ENCODE data around the gene RGS7.
"Not testable (repeated sequence)": the region's sequence is repeated elsewhere in the genome, so short reads cannot be mapped to it uniquely, and the experiment has no call there.

Gene RGS7

GRCh38 chr1:240980342-240980741 lies 376.7 kb downstream of the RGS7 start:
- Mint-ChIP-seq H3K4me3 (no peak overlapping the region), H3K9me3 (peaks cover 4 to 10% of the 10 kb centered on the region in 2 donors), H3K27me3 (no peaks in the 10 kb centered on the region), H3K36me3 (ENCODE audit: insufficient read depth) (no peaks in the 10 kb centered on the region), H3K4me1 (ENCODE audit: low read depth in 2 of 2) (no peaks in the 10 kb centered on the region), H3K27ac (no peak overlapping the region)
- DNase-seq: no peak
- ATAC-seq (replicated peaks): no peak

GRCh38 chr1:240976685-240977084 lies 380.3 kb downstream of the RGS7 start:
- peaks cover 0 to 6% of the 10 kb centered on the region in 2 donors for H3K9me3 Mint-ChIP-seq
- ATAC-seq (replicated peaks): no peak
- no peak for DNase-seq
- no peak overlapping the region for H3K4me3 Mint-ChIP-seq
- no peaks in the 10 kb centered on the region for H3K27me3 Mint-ChIP-seq
- no peaks in the 10 kb centered on the region for H3K36me3 Mint-ChIP-seq (ENCODE audit: insufficient read depth)
- H3K27ac Mint-ChIP-seq: no peak overlapping the region
- no peaks in the 10 kb centered on the region for H3K4me1 Mint-ChIP-seq (ENCODE audit: low read depth in 2 of 2)

DNA sequence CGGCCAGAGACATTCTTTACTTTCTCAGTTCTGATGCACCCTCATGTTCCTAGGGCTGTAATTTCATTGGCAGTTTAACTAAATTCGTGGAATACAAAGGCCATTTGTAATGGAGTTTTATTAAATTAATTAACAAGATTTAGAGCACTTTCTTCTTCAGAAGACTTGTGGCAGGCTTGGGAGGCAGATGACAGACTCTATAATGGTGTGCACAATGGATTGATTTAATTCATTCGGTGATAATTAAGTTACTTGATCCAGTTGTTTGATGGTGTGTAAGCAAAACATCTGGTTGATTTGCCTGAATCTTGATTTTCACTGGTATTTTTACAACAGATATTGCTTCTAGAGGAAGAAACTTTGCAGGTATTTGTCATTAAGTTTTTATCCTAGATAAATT lies 383.1 kb downstream of the RGS7 start:
- Mint-ChIP-seq H3K4me1 (ENCODE audit: low read depth in 2 of 2) (no peaks in the 10 kb centered on the region), H3K27me3 (no peaks in the 10 kb centered on the region), H3K9me3 (peaks cover 0 to 4% of the 10 kb centered on the region in 2 donors), H3K4me3 (no peak overlapping the region), H3K27ac (no peak overlapping the region), H3K36me3 (ENCODE audit: insufficient read depth) (peaks cover 3% of the 10 kb centered on the region)
- no peak for DNase-seq
- ATAC-seq (replicated peaks): no peak

DNA sequence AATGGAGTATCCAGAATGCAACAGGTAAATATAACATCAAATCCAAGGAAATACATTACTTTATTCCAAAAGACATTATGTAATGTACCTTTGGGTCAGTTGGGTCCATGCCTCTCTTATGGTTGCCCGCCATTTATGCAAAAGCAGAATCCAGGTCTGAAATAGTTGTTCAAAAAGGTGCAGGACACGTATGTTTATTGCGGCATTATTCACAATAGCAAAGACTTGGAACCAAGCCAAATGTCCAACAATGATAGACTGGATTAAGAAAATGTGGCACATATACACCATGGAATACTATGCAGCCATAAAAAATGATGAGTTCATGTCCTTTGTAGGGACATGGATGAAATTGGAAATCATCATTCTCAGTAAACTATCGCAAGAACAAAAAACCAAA lies 384.9 kb downstream of the RGS7 start:
- not testable (repeated sequence) for H3K9me3 Mint-ChIP-seq; H3K36me3 Mint-ChIP-seq (ENCODE audit: insufficient read depth); DNase-seq; ATAC-seq (replicated peaks); H3K27me3 Mint-ChIP-seq; H3K27ac Mint-ChIP-seq; H3K4me1 Mint-ChIP-seq (ENCODE audit: low read depth in 2 of 2); H3K4me3 Mint-ChIP-seq

DNA sequence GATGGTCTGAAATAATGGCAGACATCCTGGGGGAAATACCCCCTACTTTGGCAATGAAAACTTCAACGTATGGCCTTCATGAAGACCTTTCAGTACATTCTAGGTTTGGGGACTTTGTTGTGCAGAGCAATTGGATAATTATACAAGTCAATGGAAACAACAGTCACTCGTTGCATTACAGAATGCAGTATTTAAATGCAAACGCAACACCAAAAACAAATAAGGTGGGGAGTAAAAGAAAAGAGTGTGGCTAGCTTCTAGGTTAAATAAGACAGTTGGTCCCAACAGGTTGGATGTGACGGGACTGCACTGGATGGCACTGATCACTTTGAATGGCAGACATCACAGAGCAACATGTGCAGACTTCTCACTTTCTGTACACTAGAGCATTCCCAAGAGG lies 386.8 kb downstream of the RGS7 start:
- DNase-seq (no peak), ATAC-seq (replicated peaks) (no peak)
- Mint-ChIP-seq H3K4me3 (no peak overlapping the region), H3K9me3 (peaks cover 0 to 5% of the 10 kb centered on the region in 2 donors), H3K36me3 (ENCODE audit: insufficient read depth) (peaks cover 3% of the 10 kb centered on the region), H3K4me1 (ENCODE audit: low read depth in 2 of 2) (no peaks in the 10 kb centered on the region), H3K27ac (no peak overlapping the region), H3K27me3 (no peaks in the 10 kb centered on the region)

DNA sequence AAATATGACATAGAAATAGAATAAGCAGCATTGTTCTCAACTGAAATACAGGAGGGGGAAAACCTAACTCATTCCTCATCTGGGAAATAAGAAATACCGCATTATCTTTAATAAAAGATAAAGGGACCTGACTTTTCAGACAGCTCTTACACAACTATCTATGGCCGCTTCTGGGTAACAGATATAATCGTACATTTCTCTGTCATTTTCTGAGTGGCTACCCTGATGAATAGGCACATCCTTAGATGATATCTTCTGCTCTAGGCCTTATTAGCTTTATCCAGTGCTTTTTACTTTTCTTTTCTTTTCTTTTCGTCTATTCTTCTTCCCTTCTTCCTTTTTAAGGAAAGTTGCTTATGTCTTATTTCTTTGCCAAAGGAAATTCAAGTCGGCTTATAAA lies 388.1 kb downstream of the RGS7 start:
- no peaks in the 10 kb centered on the region for H3K27me3 Mint-ChIP-seq
- H3K9me3 Mint-ChIP-seq: peaks cover 0 to 3% of the 10 kb centered on the region in 2 donors
- no peak overlapping the region for H3K27ac Mint-ChIP-seq
- ATAC-seq (replicated peaks): no peak
- no peak overlapping the region for H3K4me3 Mint-ChIP-seq
- DNase-seq: no peak
- H3K36me3 Mint-ChIP-seq (ENCODE audit: insufficient read depth): peaks cover 3% of the 10 kb centered on the region
- no peaks in the 10 kb centered on the region for H3K4me1 Mint-ChIP-seq (ENCODE audit: low read depth in 2 of 2)

GRCh38 chr1:240967070-240967724 lies 389.8 kb downstream of the RGS7 start:
- Mint-ChIP-seq H3K4me1 (ENCODE audit: low read depth in 2 of 2) (no peaks in the 10 kb centered on the region), H3K9me3 (peaks cover 0 to 3% of the 10 kb centered on the region in 2 donors), H3K27me3 (no peaks in the 10 kb centered on the region), H3K4me3 (no peak overlapping the region), H3K27ac (no peak overlapping the region), H3K36me3 (ENCODE audit: insufficient read depth) (peaks cover 3% of the 10 kb centered on the region)
- ATAC-seq (replicated peaks): no peak
- no peak for DNase-seq

GRCh38 chr1:240965581-240966091 lies 391.4 kb downstream of the RGS7 start:
- no peak overlapping the region for H3K27ac Mint-ChIP-seq
- no peak for ATAC-seq (replicated peaks)
- H3K9me3 Mint-ChIP-seq: peaks cover 0 to 3% of the 10 kb centered on the region in 2 donors

GRCh38 chr1:240962086-240962485 lies 394.9 kb downstream of the RGS7 start:
- no peaks in the 10 kb centered on the region for H3K4me1 Mint-ChIP-seq (ENCODE audit: low read depth in 2 of 2)
- H3K27me3 Mint-ChIP-seq: no peaks in the 10 kb centered on the region
- ATAC-seq (replicated peaks) (no peak), DNase-seq (no peak)
- no peak overlapping the region for H3K4me3 Mint-ChIP-seq
- H3K36me3 Mint-ChIP-seq (ENCODE audit: insufficient read depth): no peaks in the 10 kb centered on the region
- H3K27ac Mint-ChIP-seq: no peak overlapping the region
- H3K9me3 Mint-ChIP-seq: peaks cover 0 to 4% of the 10 kb centered on the region in 2 donors

More at GRCh38 chr1:240965581-240966091, 391.4 kb downstream of the RGS7 start:
- DNase-seq: no peak
- Mint-ChIP-seq H3K27me3 (no peaks in the 10 kb centered on the region), H3K4me3 (no peak overlapping the region), H3K4me1 (ENCODE audit: low read depth in 2 of 2) (no peaks in the 10 kb centered on the region), H3K36me3 (ENCODE audit: insufficient read depth) (peaks cover 2% of the 10 kb centered on the region)

- no peak for DNase-seq
- H3K4me1 Mint-ChIP-seq (ENCODE audit: low read depth in 2 of 2): no peaks in the 10 kb centered on the region
- peaks cover 0 to 4% of the 10 kb centered on the region in 2 donors for H3K9me3 Mint-ChIP-seq
- ATAC-seq (replicated peaks): no peak
- H3K4me3 Mint-ChIP-seq: no peak overlapping the region
- no peak overlapping the region for H3K27ac Mint-ChIP-seq
- no peaks in the 10 kb centered on the region for H3K27me3 Mint-ChIP-seq
- no peaks in the 10 kb centered on the region for H3K36me3 Mint-ChIP-seq (ENCODE audit: insufficient read depth)
Observed at GRCh38 chr1:240956424-240956823, 400.6 kb downstream of the RGS7 start.

- no peaks in the 10 kb centered on the region for H3K36me3 Mint-ChIP-seq (ENCODE audit: insufficient read depth)
- no peak for DNase-seq
- H3K4me1 Mint-ChIP-seq (ENCODE audit: low read depth in 2 of 2): no peaks in the 10 kb centered on the region
- H3K4me3 Mint-ChIP-seq: no peak overlapping the region
- H3K27ac Mint-ChIP-seq: no peak overlapping the region
- no peaks in the 10 kb centered on the region for H3K27me3 Mint-ChIP-seq
- no peak for ATAC-seq (replicated peaks)
- H3K9me3 Mint-ChIP-seq: peaks cover 0 to 4% of the 10 kb centered on the region in 2 donors
Observed at GRCh38 chr1:240956020-240956419, 401.0 kb downstream of the RGS7 start.

- Mint-ChIP-seq H3K4me3 (no peak overlapping the region), H3K27ac (no peak overlapping the region), H3K36me3 (ENCODE audit: insufficient read depth) (peaks cover 2% of the 10 kb centered on the region), H3K9me3 (peaks cover 0 to 6% of the 10 kb centered on the region in 2 donors), H3K27me3 (no peaks in the 10 kb centered on the region), H3K4me1 (ENCODE audit: low read depth in 2 of 2) (no peaks in the 10 kb centered on the region)
- no peak for ATAC-seq (replicated peaks)
- DNase-seq: no peak
Observed at GRCh38 chr1:240947438-240948224, 409.4 kb downstream of the RGS7 start.

GRCh38 chr1:240946926-240947325 lies 410.1 kb downstream of the RGS7 start:
- ATAC-seq (replicated peaks) (no peak), DNase-seq (no peak)
- no peak overlapping the region for H3K27ac Mint-ChIP-seq
- peaks cover 2% of the 10 kb centered on the region for H3K36me3 Mint-ChIP-seq (ENCODE audit: insufficient read depth)
- no peaks in the 10 kb centered on the region for H3K27me3 Mint-ChIP-seq
- H3K4me3 Mint-ChIP-seq: no peak overlapping the region
- H3K4me1 Mint-ChIP-seq (ENCODE audit: low read depth in 2 of 2): no peaks in the 10 kb centered on the region
- H3K9me3 Mint-ChIP-seq: peaks cover 0 to 8% of the 10 kb centered on the region in 2 donors

DNA sequence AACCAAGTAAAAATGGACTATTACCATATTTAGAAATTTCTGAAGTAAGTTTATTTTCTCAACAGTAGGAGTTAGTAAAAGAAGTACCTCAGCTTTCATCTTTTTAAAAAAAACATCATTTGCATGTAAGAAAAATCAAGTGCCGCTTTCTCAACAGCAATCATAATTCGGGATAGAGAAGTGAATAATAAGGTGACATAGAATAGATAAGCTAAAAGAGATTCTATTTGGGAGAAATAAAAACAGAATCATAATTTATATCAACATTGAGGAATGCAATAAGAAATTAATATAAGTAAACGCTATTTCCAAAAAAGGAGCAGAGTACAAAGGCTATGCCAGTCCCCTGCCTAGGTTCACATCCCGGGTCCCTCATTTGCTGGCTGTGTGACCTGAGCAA lies 414.1 kb downstream of the RGS7 start:
- no peak for ATAC-seq (replicated peaks)

More for the DNA sequence above, 414.1 kb downstream of the RGS7 start:
- H3K4me3 Mint-ChIP-seq: no peak overlapping the region
- H3K27me3 Mint-ChIP-seq: no peaks in the 10 kb centered on the region
- H3K4me1 Mint-ChIP-seq (ENCODE audit: low read depth in 2 of 2): no peaks in the 10 kb centered on the region
- H3K9me3 Mint-ChIP-seq: peaks cover 0 to 8% of the 10 kb centered on the region in 2 donors
- no peak for DNase-seq
- H3K36me3 Mint-ChIP-seq (ENCODE audit: insufficient read depth): no peaks in the 10 kb centered on the region
- H3K27ac Mint-ChIP-seq: no peak overlapping the region

Data from effector memory CD8-positive, alpha-beta T cell (primary cell).